GM21423 (cell line): ENCODE results near the gene TAGAP.
"Not testable (repeated sequence)": the region's sequence is repeated elsewhere in the genome, so short reads cannot be mapped to it uniquely, and the experiment has no call there.

ENCODE experiments used
- ATAC-seq: cut with Tn5 transposase; IDR thresholded peaks from one replicate; pipeline ENCODE4 v1.9.1; 2021; ENCODE audit warnings: mild to moderate bottlenecking, moderate library complexity; ENCODE audit not compliant: unreplicated experiment

The TAGAP gene

DNA sequence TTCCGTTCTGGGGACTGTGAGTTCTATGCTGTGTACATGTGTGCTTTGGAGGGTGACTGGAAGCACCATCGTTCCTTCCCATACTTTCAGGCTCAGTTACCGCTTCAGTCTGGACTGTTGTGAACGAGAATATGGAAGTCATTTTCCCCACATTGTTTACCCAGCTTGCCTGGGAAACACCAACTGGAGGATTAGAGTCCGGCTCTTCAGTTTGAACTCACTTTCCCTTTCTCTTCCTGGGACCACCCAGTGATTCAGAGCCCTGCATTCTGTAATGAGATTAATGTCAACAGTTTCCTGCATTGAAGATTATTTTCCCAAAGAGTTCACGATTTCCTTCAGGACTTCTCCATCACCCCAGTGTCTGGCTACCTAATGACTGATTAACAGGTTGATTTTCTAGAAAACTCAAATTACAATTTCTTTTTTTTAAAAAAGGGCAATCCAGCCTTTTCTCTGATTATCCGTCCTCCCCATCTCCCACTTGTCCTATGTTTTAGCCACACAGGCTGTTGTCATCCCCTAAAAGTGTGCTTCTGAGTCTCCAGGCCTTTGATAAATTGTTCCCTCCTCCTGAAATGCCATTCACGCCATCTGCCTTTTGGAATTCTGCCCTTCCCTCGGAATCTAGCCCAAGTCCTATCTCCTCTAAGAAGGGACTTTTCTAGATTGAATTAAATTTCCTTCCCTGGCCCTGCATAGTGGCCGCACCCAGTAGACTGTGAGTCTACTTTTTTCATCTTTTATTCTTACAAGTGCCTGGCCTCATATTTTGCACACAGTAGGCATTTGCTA is 3.3 kb upstream of the TAGAP start:
- ATAC-seq, result no peak

DNA sequence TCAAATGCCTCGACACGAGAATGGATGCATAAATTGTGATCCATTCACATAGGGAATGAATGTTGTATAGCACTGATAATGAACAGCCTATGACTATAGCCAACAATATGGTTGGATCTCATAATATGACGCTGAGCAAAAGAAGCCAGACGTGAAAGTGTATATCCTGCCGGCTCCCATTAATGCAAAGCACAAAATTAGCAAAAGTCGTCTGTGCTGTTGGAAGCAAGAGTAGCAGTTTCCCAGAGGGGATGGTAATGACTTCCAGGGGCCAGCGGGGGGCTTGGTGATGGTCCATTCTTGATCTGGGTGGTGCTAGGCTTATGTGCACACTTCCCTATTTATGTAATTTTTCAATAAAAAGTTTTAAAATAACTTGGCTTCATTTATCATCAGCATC is 1.0 kb upstream of the TAGAP start:
- no peak for ATAC-seq

DNA sequence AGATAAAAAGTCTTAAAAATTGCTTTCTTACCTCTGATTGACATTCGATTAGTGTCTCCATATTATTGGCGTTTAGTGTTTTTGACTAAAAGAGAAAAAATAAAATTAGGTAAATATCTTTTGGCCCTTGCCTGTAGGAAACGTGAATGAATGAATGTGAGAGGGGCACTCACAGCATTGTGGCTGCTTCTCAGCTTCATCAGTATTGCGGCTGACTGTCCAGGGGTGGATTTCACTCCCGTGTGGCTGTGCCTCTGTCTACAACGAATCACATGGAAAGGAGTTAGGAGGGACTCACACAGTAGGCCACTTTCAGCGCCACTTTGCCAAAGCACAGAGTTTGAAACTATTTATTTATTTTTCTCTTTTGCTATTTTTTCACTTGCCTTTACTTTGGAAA is 844 bp downstream of the TAGAP start:
- no peak for ATAC-seq

DNA sequence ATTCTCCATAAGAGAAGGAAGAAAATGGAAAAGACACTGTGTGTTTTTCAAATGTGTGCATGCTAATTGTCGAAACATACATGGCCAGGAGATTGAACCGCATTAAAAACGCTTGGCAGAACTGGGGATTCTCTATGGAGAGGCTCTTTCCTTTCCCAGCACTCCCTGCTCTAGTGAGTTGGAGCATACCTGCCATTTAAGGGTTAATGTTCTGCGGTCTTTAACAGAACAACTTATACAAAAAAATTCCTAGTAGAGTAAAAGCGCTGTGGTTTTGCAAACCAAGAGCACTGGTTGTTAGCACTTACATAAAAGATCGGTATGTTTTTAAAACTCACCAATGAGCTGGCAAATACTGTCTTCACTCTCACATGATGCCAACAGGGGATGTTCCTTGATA is 1.5 kb downstream of the TAGAP start:
- ATAC-seq, result no peak

DNA sequence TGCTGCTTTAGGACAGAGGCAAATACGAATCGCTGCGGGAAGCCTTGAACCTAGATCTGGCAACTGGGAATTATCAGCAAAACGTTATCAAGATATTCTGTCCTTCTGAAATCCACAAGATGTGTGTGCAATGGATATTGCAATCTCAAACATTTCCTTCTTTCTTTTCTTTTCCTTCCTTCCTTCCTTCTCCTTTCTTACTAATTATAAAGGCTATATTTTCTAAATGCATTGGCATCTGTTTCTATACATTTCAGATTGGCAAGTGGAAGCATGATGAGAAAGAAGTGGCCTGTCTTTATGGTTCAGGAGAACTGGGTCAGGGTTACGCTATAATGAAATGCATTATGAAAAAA is 2.0 kb downstream of the TAGAP start:
- ATAC-seq, result no peak

DNA sequence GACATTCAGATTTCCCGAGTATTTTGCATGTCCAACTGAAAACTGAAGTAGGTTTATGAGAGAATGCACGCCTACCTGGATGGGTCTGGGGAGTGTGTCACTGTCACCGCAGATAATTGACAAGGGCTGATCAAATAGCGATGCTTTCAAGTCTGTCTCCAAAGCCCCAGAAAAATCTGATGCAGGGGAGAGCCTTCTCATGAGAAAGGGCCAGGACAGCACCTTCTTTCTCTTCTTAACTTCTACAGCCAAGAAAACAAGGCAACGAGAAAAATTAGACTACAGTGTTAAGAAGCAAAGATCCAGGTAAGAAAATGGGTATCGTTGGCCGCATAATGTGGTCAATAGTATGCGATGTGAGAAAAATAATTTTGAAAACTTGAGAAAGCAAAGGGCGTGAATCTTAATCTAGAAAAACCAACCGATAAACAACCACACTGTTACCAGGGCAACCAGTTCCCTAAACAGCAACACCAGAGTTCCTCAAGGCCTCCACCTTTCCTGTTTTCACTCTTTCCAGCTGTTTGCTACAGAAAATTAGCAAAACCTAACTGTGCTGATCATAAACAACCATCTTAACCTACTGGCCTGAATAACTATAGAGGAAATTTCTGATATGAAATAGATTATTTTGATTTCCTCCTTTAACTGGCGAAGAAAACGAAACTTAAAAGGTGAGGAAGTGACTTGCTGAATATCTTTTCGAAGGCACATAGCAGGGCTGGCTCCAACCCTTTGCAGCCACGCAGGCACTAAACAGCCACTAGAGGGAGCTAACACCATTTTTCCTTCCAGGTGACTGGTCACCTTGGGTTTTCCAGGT is 2.6 kb downstream of the TAGAP start:
- ATAC-seq, result peak; percentile 34

DNA sequence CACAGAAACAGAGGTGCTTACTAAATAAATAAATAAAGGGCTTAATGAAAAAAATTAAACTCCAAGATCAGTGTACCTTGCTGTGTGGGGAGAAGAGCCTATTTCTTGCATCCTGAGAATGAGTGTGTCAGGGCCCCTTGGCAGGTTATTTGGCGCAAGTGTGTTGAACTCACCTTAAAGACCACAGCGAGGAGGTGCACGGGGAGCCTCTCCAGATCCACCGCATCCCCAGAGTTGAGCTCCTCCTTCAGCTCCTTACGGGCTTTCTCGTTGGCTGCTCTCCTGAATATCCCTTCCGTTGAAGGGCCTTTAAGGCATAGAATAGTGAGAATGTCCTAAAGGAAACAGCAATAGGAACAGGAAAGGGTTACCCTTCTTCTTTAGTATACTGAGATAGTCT is 3.6 kb downstream of the TAGAP start:
- ATAC-seq, result no peak

DNA sequence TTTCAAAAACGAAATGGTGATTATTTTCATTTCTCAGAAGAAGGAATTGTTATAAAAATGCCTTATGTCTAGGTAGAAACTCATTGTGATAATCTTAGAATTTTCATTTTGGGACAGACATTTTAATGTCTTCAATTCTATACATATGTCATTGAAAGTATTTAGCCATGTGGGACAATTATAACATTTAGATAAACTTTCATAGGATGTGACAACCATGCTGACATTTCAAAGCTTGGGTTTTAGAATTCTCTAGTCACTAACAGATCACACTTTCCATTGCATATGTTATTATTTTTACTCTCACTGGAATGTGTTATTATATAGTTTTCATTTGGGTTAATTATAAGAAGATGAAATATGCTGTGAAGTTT is 4.9 kb downstream of the TAGAP start:
- no peak for ATAC-seq

DNA sequence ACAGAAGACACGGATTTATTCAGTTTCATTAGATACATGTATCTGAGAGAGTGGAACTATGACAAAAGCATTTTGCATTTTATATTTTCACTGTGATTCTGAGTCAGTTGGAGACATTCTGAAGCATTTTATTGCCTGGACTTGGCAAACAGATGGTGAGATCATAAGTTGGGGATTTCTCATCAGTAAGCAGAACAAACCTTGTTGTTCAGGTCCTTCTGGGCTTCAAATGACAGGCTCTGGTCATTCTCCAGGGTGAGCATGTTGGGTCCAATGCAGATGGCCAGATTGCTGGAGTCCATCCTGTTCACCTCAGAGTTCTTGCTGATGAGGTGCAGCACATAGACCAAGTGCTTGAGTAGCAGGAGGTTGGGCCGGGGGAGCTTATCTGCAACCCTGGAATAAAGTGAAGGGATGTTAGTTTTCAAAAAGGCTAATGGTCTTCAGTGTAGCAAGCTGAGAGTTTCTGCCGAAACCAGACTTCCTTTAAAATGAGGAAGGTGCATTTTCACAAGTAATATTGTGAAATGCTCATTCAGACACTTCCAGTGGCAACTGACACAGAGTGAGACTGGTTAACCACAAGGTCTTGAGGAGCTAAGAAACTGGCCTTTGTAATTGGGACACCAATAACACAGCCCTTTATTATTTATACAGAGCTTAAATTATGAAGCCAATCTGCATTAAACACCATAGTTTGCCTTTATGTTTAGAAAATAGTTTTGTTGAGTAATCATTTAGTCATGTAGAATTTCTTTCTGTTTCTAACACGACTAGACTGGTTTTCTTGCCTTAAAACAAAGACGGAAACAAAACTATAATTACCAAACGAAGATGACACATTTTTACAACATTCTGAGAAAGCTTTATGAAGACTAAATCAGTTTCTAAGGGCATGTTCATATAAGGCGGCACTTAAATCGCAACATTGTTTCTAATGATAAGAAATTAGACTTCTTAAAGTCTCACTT is 5.6 kb downstream of the TAGAP start:
- ATAC-seq, result peak; percentile 82

DNA sequence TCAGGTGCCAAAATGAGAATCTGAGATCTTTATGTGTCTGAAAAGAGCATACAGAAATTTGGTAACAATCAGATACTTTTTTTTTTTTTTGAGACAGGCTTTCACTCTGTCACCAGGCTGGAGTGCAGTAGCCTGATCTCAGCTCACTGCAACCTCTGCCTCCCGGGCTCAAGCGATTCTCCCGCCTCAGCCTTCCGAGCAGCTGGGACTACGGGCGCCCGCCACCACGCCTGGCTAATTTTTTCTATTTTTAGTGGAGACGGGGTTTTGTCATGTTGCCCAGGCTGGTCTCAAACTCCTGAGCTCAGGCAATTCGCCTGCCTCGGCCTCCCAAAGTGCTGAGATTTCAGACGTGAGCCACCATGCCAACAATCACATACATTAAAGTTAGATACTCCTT is 6.5 kb downstream of the TAGAP start:
- not testable (repeated sequence) for ATAC-seq

DNA sequence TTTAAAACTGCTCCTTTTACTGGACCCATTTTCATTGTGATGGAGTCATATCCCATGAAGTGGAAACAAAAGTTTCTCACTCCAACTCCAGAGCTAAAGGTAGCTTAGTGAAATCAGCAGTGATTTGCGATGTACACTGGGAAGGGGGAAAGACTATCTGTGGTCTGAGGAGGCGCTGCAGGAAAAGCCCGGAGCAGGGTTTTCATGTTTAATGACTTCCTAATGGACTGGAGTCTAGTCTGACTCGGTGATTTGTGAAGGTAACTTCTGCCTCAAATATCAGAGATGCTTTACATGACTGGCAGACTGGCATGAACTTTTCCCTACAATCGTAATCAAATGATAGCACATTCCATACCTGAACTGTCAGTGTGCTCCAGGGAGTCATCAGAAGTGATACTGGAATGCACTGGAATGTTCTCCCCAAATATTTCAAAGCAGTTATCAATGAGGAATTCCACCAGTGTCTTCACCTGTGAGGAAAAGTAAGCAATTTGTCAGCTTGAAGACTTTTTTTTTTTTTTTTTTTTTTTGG is 7.0 kb downstream of the TAGAP start:
- no peak for ATAC-seq

DNA sequence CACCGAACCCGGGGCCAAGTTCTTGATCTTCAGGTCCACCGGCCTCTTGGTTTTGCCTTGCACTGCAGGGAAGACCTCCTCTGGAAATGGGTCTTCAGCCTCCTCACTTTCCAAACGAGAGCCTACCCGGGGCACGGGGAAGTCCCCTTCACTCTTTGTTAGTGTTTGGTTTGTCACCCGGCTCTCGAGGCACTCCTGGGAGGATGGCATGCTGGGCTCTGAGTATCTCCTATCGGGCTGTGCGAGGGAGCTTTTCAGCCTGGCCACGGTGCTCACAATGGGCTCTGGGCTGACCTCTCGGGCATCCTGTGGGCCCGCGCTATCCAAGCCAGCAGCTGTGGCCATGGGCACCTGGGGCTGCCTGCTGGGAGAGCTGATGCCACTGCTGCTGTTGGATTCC is 8.1 kb downstream of the TAGAP start:
- ATAC-seq, result no peak

DNA sequence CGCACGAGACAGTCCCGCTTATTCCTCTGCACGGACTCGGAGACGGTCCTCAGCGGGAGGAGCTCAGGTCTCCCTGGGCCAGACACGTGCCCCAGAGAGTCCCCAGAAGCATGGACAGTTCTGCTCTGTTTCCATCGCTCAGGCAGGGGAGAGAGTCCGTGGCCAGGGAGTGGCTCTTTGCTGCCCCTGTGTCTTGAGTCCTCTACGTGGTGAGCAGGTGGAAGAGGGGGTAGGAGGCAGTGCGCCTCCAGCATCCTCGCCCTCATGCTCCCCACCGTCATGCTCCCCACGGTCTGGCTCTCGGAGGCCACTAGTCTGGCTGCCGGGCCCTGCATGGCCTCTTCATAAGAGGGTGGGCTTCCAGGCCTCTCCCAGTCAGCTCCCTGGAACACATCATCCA is 8.9 kb downstream of the TAGAP start:
- no peak for ATAC-seq

DNA sequence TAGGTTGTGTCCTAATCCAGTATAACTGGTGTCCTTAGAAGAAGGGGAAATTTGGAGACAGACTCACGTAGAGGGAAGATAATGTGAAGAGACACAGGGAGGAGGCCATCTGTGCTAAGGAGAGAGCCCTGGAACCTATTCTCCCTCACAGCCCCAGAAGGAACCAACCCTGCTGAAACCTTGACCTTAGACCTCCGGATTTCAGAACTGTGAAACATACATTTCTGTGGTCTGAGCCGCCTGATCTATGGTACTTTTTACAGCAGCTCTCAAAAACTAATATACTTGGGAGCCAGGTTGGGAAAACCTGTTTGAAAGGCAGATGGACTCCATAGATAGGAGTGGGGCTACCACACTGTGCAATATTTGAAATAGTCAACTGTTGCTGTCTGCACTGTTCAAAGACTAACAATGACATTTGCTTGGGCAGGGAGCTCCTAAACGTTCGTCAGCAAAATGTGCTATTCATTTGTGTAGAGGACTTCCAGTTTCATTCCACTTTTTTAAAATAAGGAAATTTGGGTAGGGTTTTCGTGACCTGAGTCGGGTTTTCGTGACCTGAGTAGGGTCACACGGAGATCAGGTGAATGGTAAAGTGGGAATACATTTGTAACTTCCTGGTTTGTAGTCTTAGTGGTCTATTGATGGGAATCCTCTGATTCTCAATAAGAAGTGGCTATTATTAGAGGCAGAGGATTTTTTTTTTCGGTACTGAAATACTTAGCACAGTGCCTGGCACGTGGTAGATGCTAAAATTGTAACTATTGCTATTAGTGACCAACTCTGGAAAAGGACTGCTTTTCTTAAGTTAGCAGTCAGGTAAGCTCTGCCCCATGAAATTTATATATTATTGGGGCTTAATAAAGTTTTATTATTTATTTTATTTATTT is 11.4 kb downstream of the TAGAP start:
- no peak for ATAC-seq

DNA sequence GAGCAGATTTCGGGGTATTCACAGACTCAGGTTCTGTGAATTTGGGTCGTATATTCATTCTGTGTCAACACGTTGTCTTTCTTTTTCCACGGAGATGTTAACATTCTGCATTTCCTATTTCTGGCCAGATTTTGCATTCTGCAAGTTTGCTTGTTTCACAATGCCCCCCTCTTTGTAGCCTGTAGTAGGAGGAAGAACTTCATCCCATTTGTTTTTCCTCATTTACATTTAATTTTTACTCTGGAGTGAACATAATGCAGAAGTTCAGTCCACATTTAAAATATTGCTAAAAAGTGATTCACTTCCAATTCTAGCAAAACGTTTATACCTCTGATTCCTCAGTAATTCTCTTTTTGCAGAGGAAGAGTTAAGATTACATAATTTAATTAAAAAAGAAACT is 12.9 kb downstream of the TAGAP start:
- no peak for ATAC-seq

DNA sequence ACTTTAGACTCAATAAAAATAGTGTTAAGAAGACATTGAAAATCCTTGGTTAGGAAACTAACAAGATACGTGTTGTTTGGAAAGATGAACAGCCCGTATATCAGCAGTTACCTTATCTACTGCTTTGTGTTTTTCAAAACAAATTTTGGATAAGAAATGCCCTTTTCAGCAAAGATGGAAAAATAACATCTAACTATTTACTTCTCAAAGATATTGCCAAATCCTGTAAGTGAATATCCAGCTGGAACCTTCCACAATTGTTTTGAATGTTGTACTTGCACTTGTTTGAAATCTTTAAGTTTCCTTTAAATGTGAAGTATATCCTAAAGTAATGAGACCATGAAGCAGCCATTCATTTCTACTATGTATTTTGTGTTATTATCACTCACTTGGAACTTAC is 14.6 kb downstream of the TAGAP start:
- ATAC-seq, result no peak

DNA sequence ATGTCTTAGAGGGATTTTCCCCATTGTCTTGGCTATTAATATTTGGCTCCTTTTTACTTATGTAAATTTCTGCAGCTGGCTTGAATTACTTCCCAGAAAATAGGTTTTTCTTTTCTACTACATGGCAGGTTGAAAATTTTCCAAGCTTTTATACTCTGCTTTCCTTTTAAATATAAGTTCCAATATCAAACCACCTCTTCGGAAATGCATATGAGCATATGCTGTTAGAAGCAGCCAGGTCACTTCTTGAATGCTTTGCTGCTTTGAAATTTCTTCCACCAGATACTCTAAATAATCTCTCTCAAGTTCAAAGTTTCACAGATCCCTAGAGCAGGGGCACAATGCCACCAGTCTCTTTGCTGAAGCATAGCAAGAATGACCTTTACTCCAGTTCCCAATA is 19.6 kb downstream of the TAGAP start:
- not testable (repeated sequence) for ATAC-seq

DNA sequence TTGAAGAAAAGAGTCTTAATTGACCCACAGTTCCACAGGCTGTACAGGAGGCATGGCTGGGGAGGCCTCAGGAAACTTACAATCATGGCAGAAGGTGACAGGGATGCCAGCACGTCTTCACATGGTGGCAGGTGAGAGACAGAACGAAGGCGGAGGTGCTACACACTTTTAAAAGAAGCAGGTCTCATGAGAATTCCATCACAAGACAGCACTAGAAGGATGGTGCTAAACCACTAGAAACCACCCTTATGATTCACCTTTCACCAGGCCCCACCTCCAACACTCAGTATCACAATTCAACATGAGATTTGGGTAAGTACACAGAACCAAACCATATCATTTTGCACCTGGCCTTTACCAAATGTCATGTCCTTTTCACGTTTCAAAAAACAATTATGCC is 20.9 kb downstream of the TAGAP start:
- no peak for ATAC-seq

DNA sequence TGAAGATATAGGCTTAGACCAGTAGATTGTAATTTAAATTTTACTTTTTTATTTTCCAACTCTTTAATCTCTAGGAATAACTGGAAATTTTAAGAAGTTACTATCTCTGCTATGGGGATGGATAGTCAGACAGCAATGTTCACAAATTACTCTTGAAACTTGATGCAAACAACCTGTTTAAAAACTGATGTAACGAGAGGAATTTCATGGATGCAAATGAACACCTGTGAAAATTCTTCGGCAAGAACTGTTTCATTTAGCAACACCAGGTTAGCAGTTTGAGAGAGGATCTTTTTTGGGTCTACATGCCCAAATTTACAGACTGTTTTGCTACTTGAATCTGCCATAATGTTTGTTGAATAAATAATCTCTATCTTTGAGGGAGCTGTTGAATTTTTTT is 24.8 kb downstream of the TAGAP start:
- no peak for ATAC-seq
